Stimulated activated CD4-positive, alpha-beta T cell treated with anti-CD3 and anti-CD28 coated beads, Interleukin-15, amount 100 ng/mL, for 1 hour (primary cell): ENCODE data around the gene C1orf167.

Experiments
- DNase-seq, 2 donors: peaks; one replicate each; pipeline ENCODE4 v3.0.0-alpha.2; 2020; ENCODE audit warnings: low read depth in 1 of 2, low spot score in 1 of 2

C1orf167 gene

GRCh38 chr1:11764519-11764918, 2.5 kb downstream of the C1orf167 start:
- DNase-seq = no peak

DNA sequence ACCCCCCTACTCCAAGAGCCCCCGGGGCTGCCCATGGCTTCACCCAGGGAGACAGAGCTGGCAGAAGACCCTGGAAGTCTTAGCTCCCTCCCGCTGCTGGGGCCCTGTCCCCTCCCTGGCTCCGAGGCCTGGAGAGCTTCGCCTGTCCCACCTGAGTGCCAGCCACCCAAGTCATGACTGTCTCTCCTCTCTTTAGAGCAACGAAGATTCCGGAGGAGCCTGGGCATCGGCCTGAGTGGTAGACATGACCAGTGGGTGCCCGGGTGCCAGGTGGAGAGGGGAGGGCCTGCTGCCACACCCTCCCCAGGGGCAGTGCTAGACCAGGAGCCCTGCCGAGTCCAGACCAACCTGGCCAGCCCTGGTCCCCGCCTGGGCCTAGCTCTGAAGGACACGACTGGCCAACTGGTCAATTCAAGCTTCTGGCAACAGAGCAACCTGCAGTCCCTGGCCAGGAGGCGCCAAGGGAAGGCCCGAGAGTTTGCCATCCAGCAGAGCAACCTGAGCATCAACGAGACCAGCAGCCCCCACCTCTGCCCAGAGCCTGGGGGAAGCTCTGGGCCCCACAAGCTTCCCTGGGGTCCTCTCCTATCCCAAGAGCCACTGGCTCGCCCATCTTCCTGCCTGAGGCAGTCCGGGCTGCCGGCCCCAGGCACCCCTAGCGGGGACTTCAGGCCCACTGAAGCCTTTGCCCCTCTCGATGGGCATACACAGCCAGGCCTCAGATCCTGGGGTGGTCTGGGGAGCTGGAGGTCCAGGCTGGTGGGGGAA, 3.9 kb downstream of the C1orf167 start:
- no peak for DNase-seq

DNA sequence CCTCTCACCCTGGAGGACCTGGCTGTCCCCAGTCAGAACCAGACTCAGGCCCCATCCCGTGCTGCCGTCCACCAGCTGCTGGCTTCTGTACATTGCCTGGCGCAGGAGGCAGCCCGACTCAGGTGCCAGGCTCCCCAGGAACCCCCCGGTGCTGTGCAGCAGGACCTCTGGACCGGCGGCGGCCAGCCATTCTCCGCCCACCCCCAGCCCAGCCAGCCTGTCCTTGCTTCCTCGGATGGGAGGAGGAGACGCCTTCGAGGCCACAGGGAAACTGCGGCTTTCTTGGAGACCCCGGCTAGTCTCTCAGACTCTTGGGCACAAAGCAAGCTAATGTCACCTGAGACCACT, 4.4 kb downstream of the C1orf167 start:
- DNase-seq = no peak

DNA sequence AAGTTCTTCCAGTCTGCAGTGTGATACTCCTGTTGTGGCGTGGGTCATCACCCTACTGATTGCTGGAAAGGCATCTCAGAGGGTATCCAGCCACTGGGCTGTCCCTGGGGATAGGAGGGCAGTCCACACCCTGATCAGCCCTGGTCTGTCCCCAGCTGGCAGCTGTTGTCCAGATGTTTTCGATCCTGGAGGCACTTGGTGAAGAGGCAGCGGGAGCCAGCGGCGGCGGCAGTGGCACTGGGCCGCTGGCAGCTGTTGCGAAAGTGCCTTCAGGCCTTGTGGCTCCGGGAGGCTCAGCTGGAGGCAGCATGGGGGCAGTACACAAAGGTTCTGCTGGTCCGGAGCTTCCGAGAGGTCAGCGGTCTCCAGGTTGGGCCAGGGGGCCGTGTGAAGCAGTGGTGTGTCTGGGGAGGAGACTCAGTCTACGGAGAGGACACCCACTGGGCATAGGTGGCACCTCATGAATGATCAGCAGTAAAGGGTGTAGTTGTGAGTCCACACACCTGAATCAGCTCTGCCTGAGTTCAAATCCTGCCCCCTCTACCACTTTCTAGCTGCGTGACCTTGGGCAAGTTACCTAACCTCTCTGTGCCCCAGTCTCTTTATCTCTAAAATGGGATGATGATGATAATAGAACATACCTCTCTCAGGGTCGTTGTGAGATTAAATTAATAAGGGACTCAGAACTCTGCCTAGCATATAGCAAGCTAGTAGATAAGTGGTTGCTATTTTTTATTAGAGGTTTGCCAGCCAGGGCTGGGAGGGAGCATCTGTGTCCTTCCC, 6.1 kb downstream of the C1orf167 start:
- no peak for DNase-seq

DNA sequence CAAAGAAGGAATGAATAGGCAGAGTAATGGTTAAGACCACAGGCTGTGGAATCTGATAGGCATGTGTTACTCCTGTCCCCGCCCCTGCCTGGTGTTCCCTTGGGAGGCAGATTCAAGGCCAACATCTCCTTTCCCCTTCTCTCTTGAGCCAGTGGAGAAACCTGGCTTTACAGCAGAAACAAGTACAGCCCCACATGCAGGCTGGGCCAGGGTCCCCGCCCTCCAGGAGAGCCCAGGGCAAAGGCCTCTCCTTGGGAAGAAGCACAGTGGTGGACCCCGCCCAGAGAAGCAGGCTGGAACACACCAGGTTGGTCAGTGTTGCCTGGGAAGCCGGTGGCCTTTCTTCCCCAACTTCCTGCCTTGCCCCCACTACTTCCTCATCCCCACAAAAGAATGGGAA, 6.8 kb downstream of the C1orf167 start:
- no peak for DNase-seq

DNA sequence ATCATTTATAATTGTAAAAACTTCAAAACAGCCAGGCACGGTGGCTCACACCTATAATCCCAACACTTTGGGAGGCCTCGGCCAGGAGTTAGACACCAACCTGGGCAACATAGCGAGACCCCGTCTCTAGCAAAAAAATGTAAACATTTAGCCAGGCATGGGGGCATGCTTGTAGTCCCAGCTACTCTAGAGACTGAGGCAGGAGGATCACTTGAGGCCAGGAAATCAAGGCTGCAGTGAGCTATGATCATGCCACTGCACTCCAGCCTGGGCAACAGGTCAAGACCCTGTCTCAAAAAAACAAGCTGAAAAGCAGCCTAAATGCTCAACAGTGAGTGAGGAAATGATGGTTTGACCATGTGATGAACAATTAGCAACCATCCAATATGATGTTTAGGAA, 7.3 kb downstream of the C1orf167 start:
- no peak for DNase-seq

DNA sequence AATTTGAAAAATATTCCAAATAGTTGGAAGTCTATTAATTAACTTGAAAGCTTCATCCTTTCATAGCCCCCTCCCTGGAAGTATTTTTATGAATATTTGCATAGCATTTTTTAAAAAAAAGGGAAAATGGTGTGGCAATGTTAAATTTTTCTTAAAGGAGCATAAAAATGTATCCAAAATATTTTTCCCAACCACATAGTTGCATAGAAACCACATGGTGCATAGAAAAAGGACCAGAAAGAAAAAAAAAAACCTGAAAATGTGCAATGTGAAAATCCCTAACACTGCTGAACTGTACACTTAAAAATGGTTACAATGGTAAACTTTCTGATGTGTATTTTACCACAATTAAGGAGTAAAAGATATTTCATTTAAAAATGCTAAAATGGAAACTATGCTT, 8.0 kb downstream of the C1orf167 start:
- no peak for DNase-seq

DNA sequence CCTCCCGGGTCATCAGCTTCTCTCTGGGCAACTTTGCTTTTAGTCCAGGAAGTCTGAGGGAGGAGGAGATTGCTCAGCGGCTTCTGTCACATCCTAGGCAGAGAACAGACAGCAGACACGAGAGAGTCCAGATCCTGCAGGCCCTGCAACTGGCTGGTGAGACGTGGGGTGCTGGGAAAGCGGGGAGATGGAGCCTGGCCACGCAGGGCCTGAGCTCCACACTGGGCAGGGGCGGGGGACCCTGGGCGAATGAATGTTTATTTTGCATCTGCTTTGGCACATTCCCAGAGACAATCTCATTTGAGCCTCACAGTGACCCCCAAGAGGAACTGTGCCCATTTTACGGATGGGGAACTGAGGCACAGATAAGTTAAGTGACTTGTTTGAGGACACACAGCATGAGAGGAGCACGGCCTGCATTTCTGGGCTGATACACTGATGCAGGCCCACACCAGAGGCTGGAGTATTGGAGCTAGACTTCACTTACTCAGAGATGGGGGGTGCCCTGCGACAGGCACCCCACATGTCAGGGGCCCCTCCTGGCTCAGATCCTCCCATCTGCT, 9.6 kb downstream of the C1orf167 start:
- DNase-seq = no peak

GRCh38 chr1:11772458-11772857, 10.5 kb downstream of the C1orf167 start:
- DNase-seq = no peak

DNA sequence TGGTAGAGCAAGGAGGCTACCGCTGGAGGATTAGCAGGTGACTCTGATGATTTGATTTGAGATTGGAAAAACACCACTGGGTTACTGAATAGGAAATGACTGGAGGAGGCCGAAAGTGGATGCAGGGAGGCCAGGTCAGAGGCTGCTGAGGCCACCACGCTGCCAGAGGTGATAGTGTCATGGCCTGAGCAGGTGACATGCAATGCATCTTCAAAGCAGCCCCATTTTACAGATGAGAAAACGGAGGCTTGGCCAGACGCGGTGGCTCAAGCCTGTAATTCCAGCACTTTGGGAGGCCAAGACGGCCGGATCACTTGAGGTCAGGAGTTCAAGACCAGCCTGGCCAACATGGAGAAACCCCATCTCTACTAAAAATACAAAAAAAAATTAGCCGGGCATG, 12.8 kb downstream of the C1orf167 start:
- DNase-seq = no peak

DNA sequence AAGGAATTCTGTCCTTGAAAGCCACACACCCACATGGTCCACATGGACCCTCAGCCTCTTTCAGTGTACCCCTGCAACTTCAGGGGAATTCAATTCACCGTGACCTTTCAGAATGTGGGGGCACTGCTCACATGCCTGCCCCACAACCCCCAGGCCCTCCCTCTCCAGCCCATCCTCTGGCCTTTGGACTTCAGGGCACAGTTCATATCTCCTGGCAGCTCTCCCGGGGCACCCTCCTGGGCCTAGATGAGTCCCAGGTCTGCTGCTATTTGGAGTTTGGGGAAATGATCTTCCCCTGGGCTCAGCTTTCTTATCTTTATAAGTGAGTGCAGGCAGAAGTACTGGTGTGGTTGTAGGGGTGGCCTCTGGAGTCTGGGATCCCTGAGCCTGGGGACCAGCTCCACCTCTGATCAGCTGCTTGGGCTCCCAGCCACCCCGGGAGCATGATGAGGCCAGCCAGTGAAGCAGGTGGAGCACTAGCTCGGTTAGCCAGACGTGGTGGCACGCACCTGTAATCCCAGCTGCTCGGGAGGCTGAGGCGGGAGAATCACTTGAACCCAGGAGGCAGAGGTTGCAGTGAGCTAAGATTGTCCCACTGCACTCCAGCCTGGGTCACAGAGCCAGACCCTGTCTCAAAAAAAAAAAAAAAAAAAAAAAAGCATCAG, 15.8 kb downstream of the C1orf167 start:
- no peak for DNase-seq

DNA sequence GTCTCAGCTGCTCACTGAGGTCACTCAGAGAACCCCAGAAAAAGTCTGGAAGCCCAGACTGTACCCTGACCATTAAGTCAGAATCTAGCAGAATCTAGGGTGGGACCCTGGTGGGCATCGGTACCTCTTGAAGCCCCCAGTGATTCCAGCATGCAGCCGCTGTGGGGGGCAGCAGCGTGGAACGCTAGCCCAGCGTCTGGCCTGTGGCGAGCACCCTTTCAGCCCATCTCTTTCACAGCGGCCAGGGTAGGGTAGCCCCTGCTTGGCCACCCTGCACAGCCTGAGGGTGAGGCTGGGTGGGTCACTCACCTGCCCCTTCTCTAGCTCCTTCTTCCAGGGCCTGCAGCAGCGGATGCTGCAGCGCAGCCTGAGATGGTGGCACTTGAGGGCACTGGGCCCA, 16.3 kb downstream of the C1orf167 start:
- no peak for DNase-seq

DNA sequence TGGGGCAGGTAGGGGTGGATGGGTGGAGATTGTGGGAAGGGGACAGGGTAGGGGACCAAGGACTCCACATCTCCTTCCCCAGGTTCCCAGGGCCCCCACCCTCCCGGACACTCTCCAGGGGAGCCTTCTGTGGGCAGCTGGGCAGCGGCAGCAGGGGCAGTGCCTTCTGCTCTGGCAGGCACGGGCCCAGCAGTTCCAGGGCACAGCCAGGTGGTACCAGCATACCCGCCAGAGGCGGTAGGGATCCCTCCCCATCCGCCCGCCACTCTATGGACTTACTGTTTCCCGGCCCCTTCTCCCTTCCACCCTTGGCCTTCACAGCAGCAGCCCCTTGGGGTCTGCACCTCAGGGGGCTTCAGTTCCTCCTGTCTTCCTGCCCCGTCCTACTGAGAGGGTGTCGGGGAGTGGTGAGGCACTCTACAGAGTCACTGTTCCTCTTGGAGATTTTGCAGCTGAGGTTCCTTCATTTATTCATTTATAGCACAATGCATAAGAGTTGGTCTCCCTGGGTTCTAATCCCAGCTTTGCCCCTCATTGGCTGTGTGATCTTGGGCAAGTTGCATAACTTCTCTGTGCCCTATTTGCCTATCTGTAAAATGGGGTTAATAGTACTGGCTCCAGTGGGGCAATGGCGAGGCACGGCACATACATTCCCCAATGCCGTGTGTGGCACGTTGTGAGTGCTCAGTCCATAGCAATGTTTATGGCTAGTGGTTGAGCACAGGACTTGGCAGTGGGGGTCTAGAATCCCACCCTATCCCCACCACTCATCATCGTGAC, 17.0 kb downstream of the C1orf167 start:
- no peak for DNase-seq

GRCh38 chr1:11779715-11780379, 17.9 kb downstream of the C1orf167 start:
- no peak for DNase-seq

DNA sequence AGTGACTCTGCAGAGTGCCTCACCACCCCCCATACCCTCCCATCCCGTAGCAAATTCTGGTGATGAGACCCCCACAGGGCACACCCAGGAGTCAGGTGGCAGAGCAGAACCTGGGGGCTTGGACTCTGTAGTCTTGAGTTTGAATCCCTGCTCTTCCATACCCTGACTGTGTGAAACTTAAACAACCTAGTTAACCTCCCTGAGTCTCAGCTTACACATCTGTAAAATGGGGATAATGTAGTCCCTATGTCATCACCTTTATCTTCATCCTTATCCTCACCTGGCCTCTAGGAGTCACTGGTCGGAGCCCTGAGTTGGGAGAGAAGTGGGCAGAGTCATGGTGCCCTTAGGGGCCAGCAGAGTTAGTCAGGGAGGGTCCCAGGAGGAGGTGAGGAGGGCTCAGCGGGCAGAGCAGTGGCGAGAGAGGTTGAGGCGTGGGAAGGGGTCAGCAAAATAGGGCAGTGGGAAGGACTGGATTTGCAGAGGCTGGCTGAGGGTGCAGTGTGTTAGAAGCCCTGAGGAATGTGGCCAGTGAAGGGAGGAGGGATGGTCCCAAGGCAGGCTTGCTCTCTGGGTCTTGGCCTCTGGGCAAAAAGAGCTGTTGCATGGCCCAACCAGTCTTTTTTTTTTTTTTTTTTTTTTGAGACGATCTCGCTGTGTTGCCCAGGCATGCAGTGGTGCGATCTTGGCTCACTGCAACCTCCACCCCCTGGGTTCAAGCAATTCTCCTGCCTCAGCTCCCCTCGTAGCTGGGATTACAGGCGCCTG, 18.6 kb downstream of the C1orf167 start:
- no peak for DNase-seq

- no peak for DNase-seq
Observed at GRCh38 chr1:11781297-11781696, 19.3 kb downstream of the C1orf167 start.

DNA sequence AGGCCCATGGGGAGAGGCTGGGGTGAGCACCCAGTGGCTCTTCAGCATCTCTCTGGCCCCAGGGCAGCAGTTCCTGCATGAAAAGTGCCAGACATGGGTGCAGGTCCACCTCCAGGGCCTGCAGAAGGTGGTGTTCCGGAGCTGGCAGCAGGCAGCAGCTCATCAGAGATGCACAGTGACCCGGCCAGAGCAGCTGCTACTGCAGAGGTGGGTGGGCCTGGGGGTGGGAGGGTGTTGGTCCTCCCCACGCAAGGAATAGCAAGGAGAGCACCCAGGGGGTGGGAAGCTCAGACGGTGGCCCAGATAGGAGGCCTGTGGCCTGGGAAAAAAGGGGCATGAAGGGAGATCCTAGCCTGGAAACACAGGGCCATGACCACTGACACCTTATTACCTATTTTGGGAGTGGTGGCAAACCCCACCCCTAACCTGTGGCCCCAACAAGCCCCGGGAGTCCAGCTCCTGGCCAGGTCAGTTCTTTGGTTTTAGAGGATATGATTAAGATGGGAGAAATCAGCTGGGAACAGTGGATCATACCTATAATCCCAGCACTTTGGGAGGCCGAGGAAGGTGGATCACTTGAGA, 20.2 kb downstream of the C1orf167 start:
- no peak for DNase-seq

DNA sequence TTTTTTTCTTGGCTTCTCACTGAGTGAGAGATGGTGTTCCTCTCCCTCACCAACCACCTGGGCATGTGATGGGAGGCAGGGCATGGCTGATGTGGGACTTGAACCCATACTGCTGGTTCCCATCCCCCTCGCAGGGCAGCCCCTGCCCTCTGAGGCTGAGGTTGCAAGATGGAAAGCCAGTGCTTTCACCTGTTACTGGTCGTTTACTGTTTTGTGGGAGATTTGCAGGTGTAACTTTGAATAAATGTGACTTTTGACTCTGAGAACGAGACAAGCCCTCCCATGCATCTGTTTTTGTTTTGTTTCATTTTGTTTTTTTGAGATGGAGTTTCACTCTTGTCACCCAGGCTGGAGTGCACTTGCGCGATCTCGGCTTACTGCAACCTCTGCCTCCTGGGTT, 21.6 kb downstream of the C1orf167 start:
- no peak for DNase-seq

GRCh38 chr1:11784256-11784992, 22.4 kb downstream of the C1orf167 start:
- no peak for DNase-seq
